Stimulated activated CD8-positive, alpha-beta memory T cell treated with anti-CD3 and anti-CD28 coated beads, Interleukin-12 subunit alpha, Interleukin-12 subunit beta, amount 100 ng/mL, for 4 hours (primary cell): ENCODE results near the gene PKP4.
"Not testable (repeated sequence)": the region's sequence is repeated elsewhere in the genome, so short reads cannot be mapped to it uniquely, and the experiment has no call there.

ENCODE experiments used
- DNase-seq: peaks from one replicate; pipeline ENCODE4 v3.0.0-alpha.2; 2020; ENCODE audit warnings: low read depth

The PKP4 gene

DNA sequence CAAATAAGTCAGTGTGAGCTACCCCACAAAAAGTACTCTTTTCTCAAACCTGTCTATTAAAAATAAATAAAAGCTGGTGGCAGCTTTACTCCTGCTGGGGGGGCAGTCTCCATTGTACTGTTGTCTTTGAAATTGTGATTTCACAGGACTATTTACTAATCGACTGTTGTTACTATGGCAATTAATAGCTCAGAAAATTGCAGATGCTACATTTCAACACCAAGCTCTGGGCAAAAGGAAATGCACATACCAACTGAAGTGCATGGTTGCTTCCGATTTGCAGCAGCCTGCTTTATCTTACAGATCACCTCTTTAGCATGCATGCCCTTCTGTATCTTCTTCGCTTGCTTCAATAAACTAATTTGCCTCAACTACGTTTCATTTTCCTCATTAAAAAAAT lies 220.8 kb downstream of the PKP4 start:
- no peak for DNase-seq

- no peak for DNase-seq
Measured at GRCh38 chr2:158681816-158682215, 225.1 kb downstream of the PKP4 start.

DNA sequence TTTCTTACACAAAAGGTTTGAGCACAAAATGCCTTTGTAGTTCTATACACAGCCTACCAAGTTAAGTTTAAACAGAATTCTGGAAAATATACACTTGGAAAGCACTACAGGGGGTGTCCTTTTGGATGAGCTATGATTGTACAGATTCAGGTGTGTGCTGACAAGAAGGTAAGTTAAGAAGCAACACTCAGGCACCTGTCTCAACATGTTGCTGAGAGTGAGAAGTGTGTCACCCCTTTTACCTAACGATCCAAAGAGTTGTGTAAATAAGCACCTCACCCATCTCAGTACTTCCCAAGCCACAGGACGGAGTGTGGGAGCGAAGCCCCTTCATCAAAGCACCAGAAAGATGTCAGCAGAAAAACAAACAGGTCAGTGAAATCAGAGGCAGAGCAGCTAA lies 228.9 kb downstream of the PKP4 start:
- no peak for DNase-seq

- no peak for DNase-seq
Measured at GRCh38 chr2:158686210-158686691, 229.5 kb downstream of the PKP4 start.

- DNase-seq = no peak
Measured at GRCh38 chr2:158687315-158687714, 230.6 kb downstream of the PKP4 start.

DNA sequence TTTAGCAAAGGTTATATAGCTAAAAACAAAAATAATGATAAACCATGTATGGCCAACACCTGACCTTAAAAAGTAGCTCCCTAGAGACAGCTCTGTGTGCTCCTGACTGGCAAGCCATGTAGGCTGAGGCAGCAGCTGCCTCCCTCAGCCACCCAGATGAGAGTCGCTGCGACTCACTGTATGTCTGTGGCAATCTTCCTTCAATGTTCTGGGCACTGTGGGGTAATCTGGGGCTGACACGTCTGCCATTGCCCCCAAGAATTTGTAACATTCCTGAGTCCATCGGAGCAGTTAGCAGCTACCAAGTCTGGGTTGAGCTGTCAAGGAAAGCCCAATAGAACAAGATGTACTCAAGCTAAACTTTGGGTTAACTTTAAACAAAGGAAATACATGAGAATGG lies 232.0 kb downstream of the PKP4 start:
- no peak for DNase-seq

DNA sequence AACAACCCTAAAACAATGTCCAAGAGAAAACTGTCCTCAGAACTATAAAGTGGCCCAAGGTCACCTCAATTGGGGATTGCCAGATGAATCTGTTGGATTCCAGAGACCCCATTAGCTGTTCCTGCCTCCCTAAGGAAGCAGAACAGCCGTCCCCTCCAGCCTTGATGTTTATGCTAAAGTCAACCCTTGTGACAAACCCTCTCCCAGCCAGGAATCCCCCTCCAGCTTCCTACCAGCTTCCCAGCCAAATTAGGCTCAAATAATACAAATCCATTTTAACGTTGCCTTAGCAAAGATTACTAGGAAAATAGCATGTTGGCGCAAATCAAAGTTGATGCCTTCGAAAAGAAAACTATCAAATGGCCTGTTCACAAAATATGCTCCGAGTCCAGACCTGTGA lies 232.6 kb downstream of the PKP4 start:
- DNase-seq = no peak

DNA sequence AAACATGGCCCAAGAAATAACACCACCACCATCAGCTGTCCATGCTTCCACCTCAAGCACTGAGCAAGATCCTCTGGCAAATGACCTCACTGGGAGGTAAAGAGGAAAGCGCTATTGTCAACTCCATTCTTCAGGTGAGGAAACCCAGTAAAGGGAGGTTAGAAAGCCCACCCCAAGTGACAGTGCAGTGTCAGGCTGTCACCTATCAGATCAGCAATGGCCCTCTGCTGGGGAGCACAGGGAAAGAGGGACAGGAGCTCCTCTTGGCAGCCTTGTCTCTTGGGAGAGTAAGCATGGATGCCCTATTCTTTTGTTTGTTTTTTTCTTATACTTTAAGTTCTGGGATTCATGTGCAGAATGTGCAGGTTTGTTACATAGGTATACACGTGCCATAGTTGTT lies 234.1 kb downstream of the PKP4 start:
- DNase-seq = no peak

GRCh38 chr2:158691619-158692018 lies 234.9 kb downstream of the PKP4 start:
- no peak for DNase-seq

GRCh38 chr2:158692372-158693103 lies 235.8 kb downstream of the PKP4 start:
- DNase-seq = no peak

DNA sequence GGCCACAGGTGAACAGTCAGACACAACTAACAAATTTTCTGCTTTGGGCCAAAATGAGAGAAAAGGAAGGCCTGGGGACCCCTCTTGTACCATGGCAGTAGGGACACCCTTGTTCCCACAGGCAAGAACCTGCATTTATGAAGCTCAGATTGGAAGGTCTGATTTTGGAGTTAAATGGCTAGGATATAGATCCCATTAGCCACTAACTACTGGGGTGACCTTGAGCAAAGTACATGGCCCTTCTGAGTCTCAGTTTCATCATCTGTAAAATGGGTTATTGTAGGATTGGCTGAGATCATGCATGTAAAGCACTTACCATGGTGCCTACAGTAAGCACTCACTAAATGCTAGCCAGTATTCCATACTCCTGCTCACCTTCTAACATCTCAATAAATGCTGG lies 236.7 kb downstream of the PKP4 start:
- no peak for DNase-seq

- no peak for DNase-seq
Measured at GRCh38 chr2:158695305-158695704, 238.6 kb downstream of the PKP4 start.

- not testable (repeated sequence) for DNase-seq
Measured at GRCh38 chr2:158695744-158696143, 239.0 kb downstream of the PKP4 start.

- DNase-seq = no peak
Measured at GRCh38 chr2:158699323-158699722, 242.6 kb downstream of the PKP4 start.

- DNase-seq = no peak
Measured at GRCh38 chr2:158701101-158701500, 244.3 kb downstream of the PKP4 start.

GRCh38 chr2:158702740-158703139 lies 246.0 kb downstream of the PKP4 start:
- no peak for DNase-seq

GRCh38 chr2:158704724-158705465 lies 248.1 kb downstream of the PKP4 start:
- DNase-seq = not testable (repeated sequence)

- no peak for DNase-seq
Measured at GRCh38 chr2:158712791-158713522, 256.2 kb downstream of the PKP4 start.

GRCh38 chr2:158713523-158714138 lies 256.9 kb downstream of the PKP4 start:
- DNase-seq = no peak

- DNase-seq = no peak
Measured at GRCh38 chr2:158714420-158714819, 257.7 kb downstream of the PKP4 start.

DNA sequence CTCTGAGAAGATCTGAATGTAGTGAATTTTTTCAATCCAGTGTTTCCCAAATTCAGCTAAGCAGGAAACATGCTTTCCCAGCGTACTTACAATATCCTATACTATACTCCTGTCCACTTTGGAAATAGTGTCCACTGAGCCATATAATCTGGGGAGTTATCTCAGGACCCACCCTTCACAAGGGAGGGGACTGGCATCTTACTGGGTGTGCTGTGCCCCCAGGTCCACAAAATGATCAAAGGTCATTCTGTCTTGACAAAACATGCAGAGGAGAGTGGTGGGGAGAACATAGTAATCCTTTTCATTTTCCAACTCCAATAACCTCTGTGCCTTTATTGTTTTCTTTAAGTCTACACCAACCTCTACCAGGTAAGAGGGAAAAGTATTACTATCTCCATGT lies 258.6 kb downstream of the PKP4 start:
- no peak for DNase-seq

DNA sequence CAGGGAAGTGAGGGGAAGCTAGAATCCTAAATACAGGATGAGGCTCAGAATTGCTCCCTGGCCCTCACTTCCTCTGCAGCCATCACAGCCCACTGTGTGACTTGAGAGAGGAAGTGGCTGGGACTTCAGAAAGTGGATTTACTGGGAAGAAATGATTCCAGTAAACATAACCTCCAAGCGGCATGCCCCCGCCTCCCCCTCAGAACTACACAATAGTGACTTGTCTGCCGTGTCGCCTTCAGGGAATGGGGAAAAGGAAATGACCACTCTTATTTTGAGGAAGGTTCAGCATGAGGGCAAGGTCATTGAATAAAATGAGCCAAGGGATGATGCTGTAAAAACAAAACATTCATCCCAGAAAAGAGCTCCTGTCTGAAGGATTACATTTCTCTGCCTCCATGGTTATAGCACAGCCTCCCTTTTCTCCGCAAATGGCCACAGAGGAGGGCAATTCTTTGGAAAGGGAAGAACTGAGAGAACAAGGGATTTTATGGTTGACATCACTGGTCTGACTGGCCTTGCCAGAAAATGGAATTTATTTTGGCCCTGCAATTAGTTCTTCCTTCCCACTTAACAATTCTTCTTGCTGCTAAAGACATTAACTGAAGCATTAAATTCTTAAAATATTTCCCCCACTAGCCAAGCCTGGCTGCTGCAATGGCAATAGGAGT lies 259.5 kb downstream of the PKP4 start:
- DNase-seq = no peak
